Uterus (tissue), 4 donors: ENCODE measurements around the gene NXNL2. TPM values are rescaled to one million over a fixed set of nuclear protein-coding genes. Genes with fewer than 3 reads are reported as not detected.

Source experiments
- DNase-seq, 2 donors: peaks; one replicate each; pipeline ENCODE4 v3.0.0-alpha.2; 2019 to 2020
- H3K27ac ChIP-seq, 2 donors: fragments of 200-600 bp; sonication (generic); 1 replicate in 1 of 2; 2 replicates in 1 of 2; pipeline ENCODE4 v1.5.1; 2016 to 2018
- H3K27me3 ChIP-seq, 2 donors: fragments of 200-600 bp; sonication (generic); one replicate each; pipeline ENCODE4 v1.5.1; 2018 to 2019; ENCODE audit warnings: control low read depth in 1 of 2
- H3K36me3 ChIP-seq, 2 donors: fragments of 200-600 bp; sonication (generic); one replicate each; pipeline ENCODE4 v1.5.1; 2019; ENCODE audit warnings: control low read depth in 1 of 2
- H3K4me1 ChIP-seq, 2 donors: fragments of 200-600 bp; sonication (generic); one replicate each; pipeline ENCODE4 v1.5.1; 2018 to 2019; ENCODE audit warnings: control low read depth in 1 of 2
- H3K4me3 ChIP-seq, 2 donors: fragments of 200-600 bp; sonication (generic); 1 replicate in 1 of 2; 2 replicates in 1 of 2; pipeline ENCODE4 v1.5.1; 2018 to 2019; ENCODE audit warnings: mild to moderate bottlenecking in 1 of 2
- H3K9me3 ChIP-seq, 2 donors: fragments of 200-600 bp; sonication (generic); one replicate each; pipeline ENCODE4 v1.5.1; 2019; ENCODE audit warnings: control low read depth in 1 of 2
- CTCF ChIP-seq, 4 experiments: fragments of 200-600 bp in 2 of 4; fragments of 450-650 bp in 2 of 4; sonication (generic) in 2 of 4; IDR thresholded peaks; one replicate each; pipeline ENCODE4 v1.5.1; 2016 to 2019; ENCODE audit warnings: antibody characterized with exemption in 4 of 4, mild to moderate bottlenecking in 2 of 4, moderate library complexity in 1 of 4
- POLR2A ChIP-seq, 2 donors: fragments of 450-650 bp; IDR thresholded peaks; one replicate each; pipeline ENCODE4 v1.6.1; 2016; ENCODE audit warnings: antibody characterized with exemption in 2 of 2, mild to moderate bottlenecking in 1 of 2, moderate library complexity in 1 of 2
- intact Hi-C: fragments of 100-400 bp; cut with DNase I; formaldehyde crosslinking; loops from one replicate; pipeline ENCODE4 v1.15.1; 2023; ENCODE audit warnings: low total_unique reads
- total RNA-seq, 4 donors: library from RNA; depleted of rRNA in 3 of 4; stranded (reverse); fragments of >200 nt in 3 of 4; gene quantifications; one replicate each; pipeline versions ENCODE4 v1.1.0 to v1.2.4, GENCODE V29; 2014 to 2023
- donor health status: DM: yes; HTN: yes; CAD: no.

Gene NXNL2
- total RNA-seq, 4 donors from 2014 or later, result 2.0 to 32.4 (median 9.7) TPM

- Histone ChIP-seq H3K9me3 (no peaks in the 10 kb centered on the region), H3K4me3 (no peak overlapping the region), H3K36me3 (no peaks in the 10 kb centered on the region), H3K27ac (no peak overlapping the region), H3K27me3 (no peaks in the 10 kb centered on the region), H3K4me1 (no peaks in the 10 kb centered on the region)
- DNase-seq, result peak; percentile 79 to 88
- peak; percentile 82 to 99 (median 96) for TF ChIP-seq CTCF (IDR thresholded peaks at IDR 0.05)
- no peak for TF ChIP-seq POLR2A (IDR thresholded peaks at IDR 0.05)
- intact Hi-C loops, result loop anchor here (10.0 kb wide), 1 partner anchor 184 kb away; no protein-coding TSS in a partner anchor
These were observed 43.4 kb downstream of the NXNL2 start for GRCh38 chr9:88578121-88579049.

- intact Hi-C loops, result loop anchor here (10.0 kb wide), 1 partner anchor 184 kb away; no protein-coding TSS in a partner anchor
- H3K36me3 ChIP-seq, result no peaks in the 10 kb centered on the region
- no peak overlapping the region for H3K4me3 ChIP-seq
- H3K4me1 ChIP-seq, result no peaks in the 10 kb centered on the region
- DNase-seq, result no peak
- no peaks in the 10 kb centered on the region for H3K9me3 ChIP-seq
- no peak overlapping the region for H3K27ac ChIP-seq
- TF ChIP-seq CTCF (IDR thresholded peaks at IDR 0.05) (no peak), POLR2A (IDR thresholded peaks at IDR 0.05) (no peak)
- no peaks in the 10 kb centered on the region for H3K27me3 ChIP-seq
These were observed 44.2 kb downstream of the NXNL2 start for GRCh38 chr9:88579050-88579715.

- no peaks in the 10 kb centered on the region for H3K9me3 ChIP-seq
- H3K4me3 ChIP-seq, result no peak overlapping the region
- no peak for TF ChIP-seq CTCF (IDR thresholded peaks at IDR 0.05)
- no peak for TF ChIP-seq POLR2A (IDR thresholded peaks at IDR 0.05)
- no peaks in the 10 kb centered on the region for H3K4me1 ChIP-seq
- DNase-seq, result no peak
- intact Hi-C loops, result no loop called here
- no peak overlapping the region for H3K27ac ChIP-seq
- H3K36me3 ChIP-seq, result no peaks in the 10 kb centered on the region
- H3K27me3 ChIP-seq, result no peaks in the 10 kb centered on the region
These were observed 46.0 kb downstream of the NXNL2 start for GRCh38 chr9:88580961-88581360.

- Histone ChIP-seq H3K9me3 (no peaks in the 10 kb centered on the region), H3K4me3 (no peak overlapping the region), H3K36me3 (no peaks in the 10 kb centered on the region), H3K27ac (peak overlapping the region; percentile 6 to 36), H3K27me3 (no peaks in the 10 kb centered on the region), H3K4me1 (no peaks in the 10 kb centered on the region)
- TF ChIP-seq POLR2A (IDR thresholded peaks at IDR 0.05), result no peak
- no peak for TF ChIP-seq CTCF (IDR thresholded peaks at IDR 0.05)
- peak in 1 of 2 donors; percentile 34 for DNase-seq
- intact Hi-C loops, result no loop called here
These were observed 49.1 kb downstream of the NXNL2 start for GRCh38 chr9:88583901-88584596.
